ENCODE measurements around the gene BBS5.

GRCh38 chr2:169448865-169449264 lies 30.4 kb upstream of the BBS5 start:
- no peak for TF ChIP-seq CTCF (IDR thresholded peaks at IDR 0.05)
- no peak for TF ChIP-seq POLR2AphosphoS5 (IDR thresholded peaks at IDR 0.05)

Measured in prostate gland (tissue), 2 donors.